ENCODE results near the gene CNGA1. TPM values are rescaled to one million over a fixed set of nuclear protein-coding genes. Genes with fewer than 3 reads are reported as not detected.
"Not testable (repeated sequence)": the region's sequence is repeated elsewhere in the genome, so short reads cannot be mapped to it uniquely, and the experiment has no call there.

Gene CNGA1
- total RNA-seq, 1 donor from 2014 or later, result 0.53 TPM

- peaks cover 7% of the 10 kb centered on the region for H3K4me1 ChIP-seq
- TF ChIP-seq CTCF (IDR thresholded peaks at IDR 0.05), result no peak
- no peaks in the 10 kb centered on the region for H3K36me3 ChIP-seq
- no peak overlapping the region for H3K27ac ChIP-seq
- H3K4me3 ChIP-seq, result no peak overlapping the region
- intact Hi-C loops (cut with DNase I), result no loop called here
- H3K27me3 ChIP-seq (ENCODE audit: low read depth), result no peaks in the 10 kb centered on the region
- ATAC-seq, result peak in 1 of 2 donors; percentile 39
- no peak for DNase-seq
- no peaks in the 10 kb centered on the region for H3K9me3 ChIP-seq
These were observed 85.3 kb downstream of the CNGA1 start for GRCh38 chr4:47930971-47931804.

GRCh38 chr4:47929682-47930201 lies 86.7 kb downstream of the CNGA1 start:
- H3K4me1 ChIP-seq, result peaks cover 7% of the 10 kb centered on the region
- no peaks in the 10 kb centered on the region for H3K9me3 ChIP-seq
- no peaks in the 10 kb centered on the region for H3K36me3 ChIP-seq
- ATAC-seq, result no peak
- no peak overlapping the region for H3K4me3 ChIP-seq
- TF ChIP-seq CTCF (IDR thresholded peaks at IDR 0.05), result no peak
- no peaks in the 10 kb centered on the region for H3K27me3 ChIP-seq (ENCODE audit: low read depth)
- no peak for DNase-seq
- intact Hi-C loops (cut with DNase I), result no loop called here
- H3K27ac ChIP-seq, result no peak overlapping the region

- no peaks in the 10 kb centered on the region for H3K9me3 ChIP-seq
- intact Hi-C loops (cut with DNase I), result no loop called here
- no peak overlapping the region for H3K27ac ChIP-seq
- peaks cover 7% of the 10 kb centered on the region for H3K4me1 ChIP-seq
- DNase-seq (no peak), ATAC-seq (peak; percentile 91 to 93)
- TF ChIP-seq CTCF (IDR thresholded peaks at IDR 0.05), result peak; percentile 68
- H3K4me3 ChIP-seq, result peak overlapping the region; percentile 13
- H3K36me3 ChIP-seq, result no peaks in the 10 kb centered on the region
- no peaks in the 10 kb centered on the region for H3K27me3 ChIP-seq (ENCODE audit: low read depth)
These were observed 89.7 kb downstream of the CNGA1 start for GRCh38 chr4:47926667-47927258.

GRCh38 chr4:47923261-47923608 lies 93.2 kb downstream of the CNGA1 start:
- H3K4me3 ChIP-seq; ATAC-seq; intact Hi-C loops (cut with DNase I); H3K27me3 ChIP-seq (ENCODE audit: low read depth); H3K36me3 ChIP-seq; H3K27ac ChIP-seq; H3K4me1 ChIP-seq; DNase-seq; H3K9me3 ChIP-seq: not testable (repeated sequence)

- H3K4me3 ChIP-seq; H3K36me3 ChIP-seq; H3K27ac ChIP-seq; DNase-seq; intact Hi-C loops (cut with DNase I); H3K4me1 ChIP-seq; H3K27me3 ChIP-seq (ENCODE audit: low read depth); ATAC-seq; H3K9me3 ChIP-seq: not testable (repeated sequence)
These were observed 93.8 kb downstream of the CNGA1 start for GRCh38 chr4:47922436-47923260.

GRCh38 chr4:47917163-47917562 lies 99.3 kb downstream of the CNGA1 start:
- H3K4me3 ChIP-seq; DNase-seq; ATAC-seq; H3K27me3 ChIP-seq (ENCODE audit: low read depth); H3K9me3 ChIP-seq; H3K27ac ChIP-seq; H3K36me3 ChIP-seq; intact Hi-C loops (cut with DNase I): not testable (repeated sequence)
- H3K4me1 ChIP-seq, result peaks cover 14% of the 10 kb centered on the region

Data from lower lobe of right lung (tissue), 2 donors.